Neural crest cell (in vitro differentiated cells): ENCODE measurements around the gene C2orf92. TPM values are rescaled to one million over a fixed set of nuclear protein-coding genes. Genes with fewer than 3 reads are reported as not detected.
A peak's percentile ranks its signal among the peaks of the same experiment; 100 is the strongest.

Experiments
- DNase-seq: peaks from one replicate; pipeline ENCODE4 v3.0.0; 2021; ENCODE audit warnings: low read depth, mixed read lengths, low spot score
- H3K27ac Mint-ChIP-seq: one replicate; pipeline ENCODE4 v1.8.0; 2021; ENCODE audit warnings: mild to moderate bottlenecking, mixed read lengths; ENCODE audit not compliant: unreplicated experiment
- H3K27me3 Mint-ChIP-seq: 2 replicates; pipeline ENCODE4 v1.8.0; 2021; ENCODE audit warnings: low read depth, mild to moderate bottlenecking, mixed read lengths
- H3K36me3 Mint-ChIP-seq: 2 replicates; pipeline ENCODE4 v1.8.0; 2021; ENCODE audit warnings: low read depth, mild to moderate bottlenecking, mixed read lengths
- H3K4me1 Mint-ChIP-seq: 2 replicates; pipeline ENCODE4 v1.8.0; 2021; ENCODE audit warnings: mixed read lengths
- H3K4me3 Mint-ChIP-seq: one replicate; pipeline ENCODE4 v1.8.0; 2021; ENCODE audit warnings: mild to moderate bottlenecking, mixed read lengths
- H3K9me3 Mint-ChIP-seq: 2 replicates; pipeline ENCODE4 v1.8.0; 2021; ENCODE audit warnings: mixed read lengths
- total RNA-seq: library from RNA; stranded (reverse); gene quantifications from 2 replicates; pipeline ENCODE4 v1.2.1, GENCODE V29; 2021
- TF ChIP-seq, protein P1 (sequence below): fragments of 200-600 bp; sonication (generic); conservative IDR thresholded peaks from 2 replicates; pipeline ENCODE4 v1.5.0; 2021; ENCODE audit warnings: antibody characterized with exemption, mild to moderate bottlenecking

Gene C2orf92
- total RNA-seq, 1 donor from 2014 or later = 10.3 TPM

DNA sequence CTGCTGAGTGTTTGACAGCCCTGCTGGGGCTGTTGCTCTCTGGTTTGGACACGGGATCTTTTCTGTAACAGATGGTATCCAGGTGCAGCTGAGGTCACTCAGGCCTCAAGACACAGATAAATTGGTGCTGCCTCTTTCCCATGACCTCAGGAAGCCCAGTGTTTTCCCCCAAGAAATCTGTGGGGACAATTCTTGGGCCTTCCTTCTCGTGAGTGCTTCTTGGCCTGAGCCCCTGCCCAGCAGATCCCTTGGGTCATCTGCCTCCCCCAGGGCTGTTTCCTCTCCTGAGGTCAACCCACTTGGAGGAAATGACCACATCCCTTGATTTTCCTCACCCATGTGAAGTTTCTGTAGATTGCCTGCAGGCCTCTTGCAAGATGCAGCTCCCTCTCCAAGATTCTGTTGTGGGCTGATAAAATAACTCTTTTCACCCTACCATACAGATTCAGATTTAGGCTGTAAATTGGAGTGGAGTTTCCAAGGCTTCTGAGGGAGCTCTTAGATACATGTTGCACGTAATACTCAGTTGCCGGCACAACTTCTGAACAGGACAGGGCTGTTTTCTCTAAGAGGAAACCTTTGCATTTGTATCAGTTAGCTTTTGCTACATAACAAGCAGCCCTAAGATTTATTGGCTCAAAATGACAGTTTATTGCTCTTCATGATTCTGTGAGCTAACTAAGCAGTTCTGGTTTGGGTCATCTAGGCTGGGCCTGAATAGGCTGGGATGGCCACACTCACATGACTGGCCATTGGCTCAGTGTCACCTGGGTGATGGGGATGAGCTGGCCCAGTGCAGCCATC lies 57.0 kb downstream of the C2orf92 start:
- Mint-ChIP-seq H3K9me3 (peaks cover 3% of the 10 kb centered on the region), H3K27me3 (no peaks in the 10 kb centered on the region), H3K4me3 (no peak overlapping the region), H3K4me1 (peaks cover 3% of the 10 kb centered on the region), H3K36me3 (no peaks in the 10 kb centered on the region), H3K27ac (no peak overlapping the region)
- TF ChIP-seq, protein P1, sequence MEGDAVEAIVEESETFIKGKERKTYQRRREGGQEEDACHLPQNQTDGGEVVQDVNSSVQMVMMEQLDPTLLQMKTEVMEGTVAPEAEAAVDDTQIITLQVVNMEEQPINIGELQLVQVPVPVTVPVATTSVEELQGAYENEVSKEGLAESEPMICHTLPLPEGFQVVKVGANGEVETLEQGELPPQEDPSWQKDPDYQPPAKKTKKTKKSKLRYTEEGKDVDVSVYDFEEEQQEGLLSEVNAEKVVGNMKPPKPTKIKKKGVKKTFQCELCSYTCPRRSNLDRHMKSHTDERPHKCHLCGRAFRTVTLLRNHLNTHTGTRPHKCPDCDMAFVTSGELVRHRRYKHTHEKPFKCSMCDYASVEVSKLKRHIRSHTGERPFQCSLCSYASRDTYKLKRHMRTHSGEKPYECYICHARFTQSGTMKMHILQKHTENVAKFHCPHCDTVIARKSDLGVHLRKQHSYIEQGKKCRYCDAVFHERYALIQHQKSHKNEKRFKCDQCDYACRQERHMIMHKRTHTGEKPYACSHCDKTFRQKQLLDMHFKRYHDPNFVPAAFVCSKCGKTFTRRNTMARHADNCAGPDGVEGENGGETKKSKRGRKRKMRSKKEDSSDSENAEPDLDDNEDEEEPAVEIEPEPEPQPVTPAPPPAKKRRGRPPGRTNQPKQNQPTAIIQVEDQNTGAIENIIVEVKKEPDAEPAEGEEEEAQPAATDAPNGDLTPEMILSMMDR = no peak
- DNase-seq = no peak

DNA sequence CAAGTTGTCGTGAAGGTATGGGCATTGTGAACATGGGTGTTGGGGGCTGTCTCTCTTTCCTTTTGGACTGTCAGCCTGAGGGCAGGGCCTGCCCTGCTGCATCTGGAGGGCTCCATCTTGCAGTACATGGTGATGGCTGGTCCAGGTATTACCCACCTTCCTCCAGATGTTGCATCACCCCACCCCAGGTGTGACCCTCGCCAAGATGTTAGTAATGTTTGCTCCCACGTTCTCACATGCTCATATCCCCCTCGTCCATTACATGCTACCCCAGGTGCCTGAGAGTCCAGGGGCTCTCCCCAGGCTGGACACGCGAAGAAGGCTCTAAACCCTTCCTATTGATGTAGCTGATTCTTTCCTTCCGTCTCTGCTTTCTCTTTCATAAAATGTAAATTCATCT lies 57.8 kb downstream of the C2orf92 start:
- DNase-seq = no peak
- TF ChIP-seq, protein P1 = no peak
- Mint-ChIP-seq H3K4me3 (no peak overlapping the region), H3K4me1 (peaks cover 8% of the 10 kb centered on the region), H3K27me3 (no peaks in the 10 kb centered on the region), H3K9me3 (peaks cover 3% of the 10 kb centered on the region), H3K27ac (peak overlapping the region; percentile 76), H3K36me3 (no peaks in the 10 kb centered on the region)

DNA sequence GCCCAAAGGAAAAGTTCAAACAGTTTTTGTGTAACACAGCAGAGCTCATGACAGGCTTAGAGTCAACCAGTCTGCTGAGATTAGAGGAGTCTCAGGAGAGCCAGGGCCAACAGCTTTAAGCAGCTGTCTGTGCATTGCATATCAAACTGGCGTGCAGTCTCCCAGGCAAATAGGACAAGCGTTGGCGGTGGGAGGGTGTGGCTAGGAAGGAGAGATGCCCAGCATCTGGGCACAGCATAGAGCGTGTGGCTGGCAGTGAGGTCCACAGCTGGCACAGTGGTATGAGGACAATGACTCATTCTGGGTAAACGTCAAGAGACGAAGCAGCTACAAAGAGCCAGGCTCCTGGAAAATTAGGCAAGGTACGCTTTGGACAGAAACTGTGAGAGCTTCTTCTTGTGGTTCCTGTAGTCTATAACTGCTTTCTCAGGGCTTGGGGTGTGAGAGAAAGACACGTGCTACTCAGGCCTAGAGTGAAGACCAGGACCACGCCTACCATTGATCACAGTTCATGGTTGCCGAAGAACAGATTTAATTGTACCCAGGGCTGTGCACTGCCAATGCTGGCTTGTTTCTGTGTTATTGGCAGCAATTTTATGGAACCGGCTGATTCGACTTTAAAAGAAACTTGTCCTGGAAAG lies 58.7 kb downstream of the C2orf92 start:
- DNase-seq = no peak
- no peak overlapping the region for H3K4me3 Mint-ChIP-seq
- peaks cover 3% of the 10 kb centered on the region for H3K9me3 Mint-ChIP-seq
- H3K4me1 Mint-ChIP-seq = peaks cover 8% of the 10 kb centered on the region
- H3K36me3 Mint-ChIP-seq = no peaks in the 10 kb centered on the region
- H3K27ac Mint-ChIP-seq = no peak overlapping the region
- TF ChIP-seq, protein P1 = no peak
- no peaks in the 10 kb centered on the region for H3K27me3 Mint-ChIP-seq

DNA sequence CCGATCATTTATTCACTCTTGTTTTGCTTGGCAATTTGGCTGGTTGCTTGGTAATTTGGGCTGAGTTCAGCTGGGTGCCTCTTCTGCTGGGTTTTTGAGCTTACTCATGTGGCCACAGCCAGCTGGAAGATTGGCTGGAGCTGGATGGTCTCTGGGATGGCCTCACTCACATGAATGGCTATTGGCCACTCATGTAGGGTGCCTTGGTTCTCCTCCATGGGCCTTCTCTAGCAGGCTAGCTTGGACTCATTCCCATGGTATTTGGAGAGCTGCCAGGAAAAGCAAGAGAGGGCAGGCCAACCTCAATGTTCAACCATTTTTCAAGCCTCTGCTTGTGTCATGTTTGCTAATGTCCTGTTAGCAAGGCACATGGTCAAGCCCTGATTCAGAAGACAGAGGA lies 60.7 kb downstream of the C2orf92 start:
- Mint-ChIP-seq H3K4me3 (no peak overlapping the region), H3K9me3 (peaks cover 3% of the 10 kb centered on the region), H3K27ac (no peak overlapping the region), H3K4me1 (peaks cover 8% of the 10 kb centered on the region), H3K27me3 (no peaks in the 10 kb centered on the region), H3K36me3 (no peaks in the 10 kb centered on the region)
- TF ChIP-seq, protein P1 = no peak
- no peak for DNase-seq

DNA sequence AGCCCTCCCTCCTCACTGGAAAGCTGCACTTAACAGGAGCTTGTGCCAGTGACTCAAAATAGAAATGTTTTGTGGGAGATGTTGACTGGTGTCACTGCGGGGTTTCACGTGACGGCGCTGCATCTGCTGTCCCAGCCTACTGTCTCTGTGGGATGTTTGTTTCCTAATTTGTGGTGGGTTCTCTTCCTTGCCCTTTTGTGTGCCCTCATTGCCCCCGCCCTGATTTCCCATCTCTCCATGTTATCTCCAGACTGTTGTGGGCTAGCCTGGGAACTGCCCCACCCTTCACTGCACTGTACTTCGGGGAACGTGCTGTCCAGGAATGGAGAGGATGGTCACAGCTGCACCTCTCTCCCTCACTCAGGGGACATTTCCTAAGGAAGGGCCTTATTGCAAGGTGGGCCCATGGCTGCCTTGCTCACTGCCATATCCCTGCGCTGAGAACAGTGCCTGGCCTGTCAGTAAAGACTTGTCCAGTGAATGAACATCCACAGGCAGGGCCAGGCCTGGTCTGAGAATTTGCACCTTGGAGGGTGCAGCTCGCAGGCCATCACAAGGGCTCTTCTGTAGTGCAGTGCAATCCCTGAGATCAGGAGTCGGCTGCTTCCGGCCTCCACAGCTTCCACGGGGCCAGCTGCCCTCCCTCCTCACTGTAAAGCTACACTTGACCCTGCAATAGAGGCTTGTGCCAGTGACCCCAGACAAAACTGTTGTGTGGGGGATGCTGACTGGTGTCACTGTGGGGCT lies 61.9 kb downstream of the C2orf92 start:
- H3K36me3 Mint-ChIP-seq = no peaks in the 10 kb centered on the region
- peaks cover 8% of the 10 kb centered on the region for H3K4me1 Mint-ChIP-seq
- H3K9me3 Mint-ChIP-seq = peaks cover 3% of the 10 kb centered on the region
- no peaks in the 10 kb centered on the region for H3K27me3 Mint-ChIP-seq
- TF ChIP-seq, protein P1 = no peak
- H3K27ac Mint-ChIP-seq = peak overlapping the region; percentile 38
- no peak overlapping the region for H3K4me3 Mint-ChIP-seq
- no peak for DNase-seq
